ENCODE results near the gene CYTL1. TPM values are rescaled to one million over a fixed set of nuclear protein-coding genes. Genes with fewer than 3 reads are reported as not detected.

The CYTL1 gene
- total RNA-seq, 1 donor from 2014 or later, result 2.0 TPM

GRCh38 chr4:4990329-4990728, 28.9 kb downstream of the CYTL1 start:
- Histone ChIP-seq H3K9me3 (no peaks in the 10 kb centered on the region), H3K27me3 (no peaks in the 10 kb centered on the region), H3K4me3 (no peak overlapping the region), H3K4me1 (peaks cover 24% of the 10 kb centered on the region), H3K27ac (peak overlapping the region; percentile 62), H3K36me3 (no peaks in the 10 kb centered on the region)
- intact Hi-C loops (cut with DNase I), result loop anchor here (5.0 kb wide), 1 partner anchor 128 kb away; no protein-coding TSS in a partner anchor
- no peak for DNase-seq (ENCODE audit: extremely low spot score in 2 of 2)
- TF ChIP-seq POLR2A (IDR thresholded peaks at IDR 0.05) (no peak), POLR2AphosphoS5 (IDR thresholded peaks at IDR 0.05; ENCODE audit: insufficient read depth in 1 of 2, low read depth in 1 of 2) (no peak)
- TF ChIP-seq, protein P1, sequence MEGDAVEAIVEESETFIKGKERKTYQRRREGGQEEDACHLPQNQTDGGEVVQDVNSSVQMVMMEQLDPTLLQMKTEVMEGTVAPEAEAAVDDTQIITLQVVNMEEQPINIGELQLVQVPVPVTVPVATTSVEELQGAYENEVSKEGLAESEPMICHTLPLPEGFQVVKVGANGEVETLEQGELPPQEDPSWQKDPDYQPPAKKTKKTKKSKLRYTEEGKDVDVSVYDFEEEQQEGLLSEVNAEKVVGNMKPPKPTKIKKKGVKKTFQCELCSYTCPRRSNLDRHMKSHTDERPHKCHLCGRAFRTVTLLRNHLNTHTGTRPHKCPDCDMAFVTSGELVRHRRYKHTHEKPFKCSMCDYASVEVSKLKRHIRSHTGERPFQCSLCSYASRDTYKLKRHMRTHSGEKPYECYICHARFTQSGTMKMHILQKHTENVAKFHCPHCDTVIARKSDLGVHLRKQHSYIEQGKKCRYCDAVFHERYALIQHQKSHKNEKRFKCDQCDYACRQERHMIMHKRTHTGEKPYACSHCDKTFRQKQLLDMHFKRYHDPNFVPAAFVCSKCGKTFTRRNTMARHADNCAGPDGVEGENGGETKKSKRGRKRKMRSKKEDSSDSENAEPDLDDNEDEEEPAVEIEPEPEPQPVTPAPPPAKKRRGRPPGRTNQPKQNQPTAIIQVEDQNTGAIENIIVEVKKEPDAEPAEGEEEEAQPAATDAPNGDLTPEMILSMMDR (IDR thresholded peaks at IDR 0.05), result no peak

GRCh38 chr4:4989083-4989622, 30.1 kb downstream of the CYTL1 start:
- Histone ChIP-seq H3K9me3 (no peaks in the 10 kb centered on the region), H3K4me1 (peaks cover 16% of the 10 kb centered on the region), H3K27ac (no peak overlapping the region), H3K36me3 (no peaks in the 10 kb centered on the region), H3K4me3 (no peak overlapping the region), H3K27me3 (no peaks in the 10 kb centered on the region)
- intact Hi-C loops (cut with DNase I), result loop anchor here (10.0 kb wide), 1 partner anchor 156 kb away; no protein-coding TSS in a partner anchor
- TF ChIP-seq POLR2A (IDR thresholded peaks at IDR 0.05) (no peak), POLR2AphosphoS5 (IDR thresholded peaks at IDR 0.05; ENCODE audit: insufficient read depth in 1 of 2, low read depth in 1 of 2) (no peak)
- TF ChIP-seq, protein P1 (IDR thresholded peaks at IDR 0.05), result no peak
- no peak for DNase-seq (ENCODE audit: extremely low spot score in 2 of 2)

GRCh38 chr4:4987656-4988055, 31.6 kb downstream of the CYTL1 start:
- H3K4me1 ChIP-seq, result peaks cover 16% of the 10 kb centered on the region
- no peak overlapping the region for H3K27ac ChIP-seq
- intact Hi-C loops (cut with DNase I), result loop anchor here (10.0 kb wide), 1 partner anchor 157 kb away; no protein-coding TSS in a partner anchor
- H3K4me3 ChIP-seq, result no peak overlapping the region
- H3K36me3 ChIP-seq, result no peaks in the 10 kb centered on the region
- no peaks in the 10 kb centered on the region for H3K9me3 ChIP-seq
- peak in 1 of 2 donors; percentile 77 for DNase-seq (ENCODE audit: extremely low spot score in 2 of 2)
- no peaks in the 10 kb centered on the region for H3K27me3 ChIP-seq
- TF ChIP-seq, protein P1 (IDR thresholded peaks at IDR 0.05), result no peak
- no peak for TF ChIP-seq POLR2A (IDR thresholded peaks at IDR 0.05)

DNA sequence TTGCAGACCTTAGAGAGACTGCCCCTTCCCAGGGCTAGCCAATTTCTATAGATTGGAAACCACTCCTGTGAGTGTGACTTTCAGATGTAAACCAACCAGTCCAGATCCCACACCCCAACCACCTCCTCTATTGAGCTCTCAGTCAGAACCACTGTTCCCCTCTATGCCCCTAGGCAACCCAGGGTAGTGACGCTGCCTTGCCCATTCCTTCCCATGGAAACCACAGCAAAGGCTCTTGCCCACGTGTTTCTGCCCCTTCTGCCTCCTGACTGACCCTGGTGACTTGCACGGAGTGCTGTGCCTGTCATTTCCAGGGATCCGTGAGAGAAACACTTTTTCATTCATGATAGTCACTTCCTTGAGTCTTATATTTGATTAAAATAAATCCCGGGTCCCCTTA, 32.4 kb downstream of the CYTL1 start:
- Histone ChIP-seq H3K4me1 (peaks cover 16% of the 10 kb centered on the region), H3K36me3 (no peaks in the 10 kb centered on the region), H3K27ac (no peak overlapping the region), H3K4me3 (no peak overlapping the region), H3K9me3 (no peaks in the 10 kb centered on the region), H3K27me3 (no peaks in the 10 kb centered on the region)
- DNase-seq (ENCODE audit: extremely low spot score in 2 of 2), result no peak
- TF ChIP-seq POLR2A (IDR thresholded peaks at IDR 0.05), result no peak
- intact Hi-C loops (cut with DNase I), result loop anchor here (10.0 kb wide), 1 partner anchor 158 kb away; no protein-coding TSS in a partner anchor

DNA sequence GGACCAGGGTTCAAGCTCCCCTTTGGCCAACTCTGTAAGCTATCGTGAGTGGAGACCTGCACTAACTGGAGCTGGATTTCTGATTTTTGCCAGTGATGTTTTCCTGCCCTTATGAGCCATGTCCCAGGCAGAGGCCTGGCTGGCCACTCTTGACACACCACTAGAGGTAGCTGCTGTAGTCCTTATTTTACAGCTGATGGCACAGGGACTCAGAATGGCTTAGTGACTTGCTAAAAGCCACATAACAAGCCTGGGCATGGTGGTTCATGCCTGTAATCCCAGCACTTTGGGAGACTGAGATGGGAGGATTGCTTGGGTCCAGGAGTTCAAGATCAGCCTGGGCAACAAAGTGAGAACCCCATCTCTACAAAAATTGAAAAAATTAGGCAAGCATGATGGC, 33.4 kb downstream of the CYTL1 start:
- Histone ChIP-seq H3K4me1 (peaks cover 11% of the 10 kb centered on the region), H3K9me3 (no peaks in the 10 kb centered on the region), H3K4me3 (no peak overlapping the region), H3K27ac (no peak overlapping the region), H3K36me3 (no peaks in the 10 kb centered on the region), H3K27me3 (no peaks in the 10 kb centered on the region)
- TF ChIP-seq, protein P1 (IDR thresholded peaks at IDR 0.05), result no peak
- TF ChIP-seq POLR2AphosphoS5 (IDR thresholded peaks at IDR 0.05; ENCODE audit: insufficient read depth in 1 of 2, low read depth in 1 of 2), result no peak
- intact Hi-C loops (cut with DNase I), result loop anchor here (10.0 kb wide), 1 partner anchor 159 kb away; no protein-coding TSS in a partner anchor
- no peak for DNase-seq (ENCODE audit: extremely low spot score in 2 of 2)

Measured in vagina (tissue), 2 donors.